ENCODE results near the gene CETN2.

GRCh38 chrX:152876931-152877840, 46.6 kb upstream of the CETN2 start:
- TF ChIP-seq CTCF (IDR thresholded peaks at IDR 0.05) = no peak
- TF ChIP-seq POLR2A (IDR thresholded peaks at IDR 0.05) = no peak
- no peak for TF ChIP-seq POLR2AphosphoS5 (IDR thresholded peaks at IDR 0.05)
- no peak for TF ChIP-seq EP300 (IDR thresholded peaks at IDR 0.05)

Measured in sigmoid colon (tissue), 4 donors.